Hypothalamus (tissue), 51 donors: ENCODE results near the gene MIB2.

Experiments
- DNase-seq, 51 donors: peaks; one replicate each; lab custom pipeline; 2025; lab: John Stamatoyannopoulos, UW

MIB2 gene

DNA sequence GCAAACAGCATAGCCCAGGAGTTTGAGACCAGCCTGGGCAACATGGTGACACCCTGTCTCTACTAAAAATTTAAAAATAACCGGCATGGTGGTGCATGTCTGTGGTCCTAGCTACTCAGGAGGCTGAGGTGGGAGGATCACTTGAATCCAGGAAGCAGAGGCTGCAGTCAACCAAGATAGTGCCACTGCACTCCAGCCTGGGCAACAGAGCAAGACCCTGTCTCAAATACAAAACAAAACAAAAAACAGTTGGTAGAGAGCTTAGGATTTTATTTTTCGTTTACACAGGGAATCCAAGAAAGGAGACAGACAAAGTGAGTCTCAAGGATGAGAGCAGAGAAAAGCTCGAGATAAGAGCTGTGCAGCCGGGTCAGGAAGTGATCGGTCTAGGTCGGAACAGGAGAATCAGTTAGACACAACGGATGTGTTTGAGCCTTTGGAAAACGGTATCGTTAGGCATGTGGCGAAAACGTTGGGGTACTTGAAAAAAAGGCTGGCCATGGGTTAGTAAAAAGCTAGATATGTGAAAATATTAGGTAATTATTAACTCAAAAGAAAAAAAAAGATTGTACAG, 1.7 kb upstream of the MIB2 start:
- DNase-seq: no peak

DNA sequence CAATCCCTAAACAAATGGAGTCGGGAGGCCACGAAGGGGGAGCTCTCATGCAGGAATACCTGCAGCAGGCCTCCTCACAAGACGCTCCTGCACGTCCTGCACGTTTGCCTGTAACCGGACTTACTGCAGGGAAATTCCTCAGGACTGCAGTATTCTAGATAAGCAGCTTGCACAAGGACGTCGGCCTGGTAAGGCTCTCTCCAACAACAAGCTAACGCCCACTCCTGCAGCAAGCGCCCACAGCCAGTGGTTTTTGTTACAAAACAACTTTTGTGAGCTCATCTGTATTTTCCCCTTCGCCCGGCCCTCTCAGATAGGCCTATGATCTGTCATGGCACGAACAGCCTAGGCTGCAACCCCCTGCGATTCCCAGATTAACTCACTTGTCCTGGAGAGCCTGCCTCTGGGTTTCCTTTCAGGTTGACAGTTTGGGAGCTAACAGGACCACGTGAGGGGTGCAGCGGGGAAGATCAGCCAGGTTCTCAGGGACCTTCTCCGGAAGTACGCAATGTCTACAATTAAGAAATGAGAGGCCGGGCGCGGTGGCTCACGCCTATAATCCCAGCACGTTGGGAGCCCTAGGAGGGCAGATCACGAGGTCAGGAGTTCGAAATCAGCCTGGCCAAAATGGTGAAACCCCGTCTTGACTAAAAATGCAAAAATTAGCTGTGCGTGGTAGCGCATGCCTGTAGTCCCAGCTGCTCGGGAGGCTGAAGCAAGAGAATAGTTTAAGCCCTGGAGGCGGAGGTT, 921 bp upstream of the MIB2 start:
- DNase-seq: peak in 10 of 51 donors; percentile 1 to 47 (median 26)

DNA sequence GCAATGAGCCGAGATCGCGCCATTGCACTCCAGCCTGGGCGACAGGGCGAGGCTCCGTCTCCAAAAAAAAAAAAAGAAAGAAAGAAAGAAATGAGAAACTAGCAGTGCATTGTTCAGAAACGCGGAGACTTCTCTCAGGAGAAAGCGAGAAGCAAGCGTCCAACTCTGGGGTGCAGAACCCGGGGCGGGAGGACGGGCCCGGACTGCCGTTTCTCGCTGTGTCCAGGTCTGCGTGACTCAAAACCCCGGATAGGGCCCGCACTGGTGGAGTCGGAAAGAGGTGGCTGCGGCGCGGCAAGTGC, 395 bp upstream of the MIB2 start:
- DNase-seq: no peak

DNA sequence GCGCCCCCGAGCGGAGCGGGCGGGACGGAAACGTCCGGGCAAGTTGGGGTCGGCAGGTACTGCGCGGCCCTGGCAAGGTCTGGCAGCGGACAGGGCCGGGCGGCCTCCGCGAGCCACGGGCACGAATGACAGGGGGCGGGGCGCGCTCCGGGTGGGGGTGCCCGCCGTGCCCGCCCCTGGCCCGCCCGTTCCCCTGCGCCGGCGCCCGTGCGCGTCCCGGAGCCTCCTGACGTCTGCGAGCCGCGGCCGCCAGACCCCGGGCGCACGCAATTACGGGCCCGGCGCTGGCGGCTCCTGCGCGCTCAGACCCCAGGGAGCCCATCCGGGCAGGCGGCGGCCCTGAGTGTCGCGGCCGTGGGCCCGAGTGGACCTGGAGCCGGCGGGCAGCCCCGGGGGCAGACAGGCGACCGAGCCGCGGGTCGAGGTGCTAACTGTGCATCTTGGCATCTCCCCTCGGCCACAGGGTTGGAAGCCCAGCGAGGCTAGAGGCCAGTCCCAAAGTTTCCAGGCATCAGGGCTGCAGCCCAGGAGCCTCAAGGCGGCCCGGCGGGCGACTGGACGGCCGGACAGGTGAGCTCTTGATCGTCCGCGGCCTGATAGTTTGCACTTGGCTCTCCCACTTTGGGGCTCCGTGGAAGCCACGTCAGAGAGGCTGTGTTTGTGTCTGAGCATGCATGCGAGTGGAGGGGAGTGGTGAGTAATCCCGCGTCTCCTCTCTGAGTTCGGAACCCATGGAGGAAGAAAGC, 918 bp downstream of the MIB2 start:
- peak in 9 of 51 donors; percentile 48 to 65 (median 58) for DNase-seq

DNA sequence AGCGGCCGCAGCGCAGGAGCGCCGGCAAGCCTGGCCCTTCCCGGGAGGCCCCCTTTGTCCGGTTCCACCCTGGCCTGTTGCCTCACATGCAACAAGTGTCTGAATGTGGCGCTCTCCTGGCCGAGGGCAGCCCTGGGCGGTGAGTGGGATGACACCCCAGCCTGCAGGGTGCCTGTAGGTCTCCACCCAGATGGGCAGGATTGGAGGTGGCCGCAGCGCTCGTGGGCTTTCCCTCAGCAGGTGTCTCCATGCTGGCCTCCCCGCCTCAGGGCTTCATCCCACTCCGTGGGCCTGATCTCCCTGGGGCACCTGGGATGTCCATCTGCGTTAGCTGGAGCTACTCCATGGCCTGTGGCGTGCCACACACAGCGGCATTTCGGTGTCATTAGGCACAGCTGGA, 1.5 kb downstream of the MIB2 start:
- no peak for DNase-seq

DNA sequence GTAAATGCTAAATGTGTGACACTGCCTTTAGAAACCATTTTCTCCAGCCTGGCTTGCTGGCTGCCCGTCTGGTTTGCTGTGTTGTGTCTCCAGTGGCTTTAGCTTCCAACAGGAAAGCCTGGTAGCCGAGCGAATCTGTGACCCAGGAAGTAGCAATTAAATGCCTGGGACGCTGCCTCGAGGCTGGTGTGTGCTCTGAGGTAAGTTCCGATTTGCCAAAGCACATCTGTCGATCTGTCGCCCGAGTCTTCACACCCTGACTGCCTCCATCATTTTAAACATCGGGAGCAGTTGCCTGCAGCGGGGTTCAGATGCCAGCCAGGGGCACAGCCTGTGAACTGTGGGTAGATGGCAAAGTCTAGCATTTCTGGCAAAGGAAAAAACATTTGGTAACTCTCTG, 2.2 kb downstream of the MIB2 start:
- no peak for DNase-seq

DNA sequence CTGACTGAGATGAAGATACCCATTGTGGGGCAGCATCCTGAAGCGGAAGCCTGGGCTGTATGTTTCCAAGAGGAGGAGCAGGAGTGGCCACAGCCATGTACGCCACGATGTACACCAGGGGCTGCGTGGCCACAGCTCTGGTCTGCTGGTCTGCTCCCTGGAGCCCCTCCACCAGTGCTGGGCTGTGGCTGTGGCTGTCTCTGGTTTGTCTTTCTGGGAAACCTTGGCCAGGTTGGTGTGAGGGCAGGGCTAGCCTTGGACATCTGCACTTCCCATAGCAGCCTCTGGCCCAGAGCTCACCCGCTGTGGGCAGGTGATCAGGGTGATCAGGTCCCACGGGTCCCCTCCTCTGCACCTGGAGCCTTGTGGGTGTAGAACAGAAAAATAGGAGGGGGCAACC, 2.6 kb downstream of the MIB2 start:
- DNase-seq: no peak

DNA sequence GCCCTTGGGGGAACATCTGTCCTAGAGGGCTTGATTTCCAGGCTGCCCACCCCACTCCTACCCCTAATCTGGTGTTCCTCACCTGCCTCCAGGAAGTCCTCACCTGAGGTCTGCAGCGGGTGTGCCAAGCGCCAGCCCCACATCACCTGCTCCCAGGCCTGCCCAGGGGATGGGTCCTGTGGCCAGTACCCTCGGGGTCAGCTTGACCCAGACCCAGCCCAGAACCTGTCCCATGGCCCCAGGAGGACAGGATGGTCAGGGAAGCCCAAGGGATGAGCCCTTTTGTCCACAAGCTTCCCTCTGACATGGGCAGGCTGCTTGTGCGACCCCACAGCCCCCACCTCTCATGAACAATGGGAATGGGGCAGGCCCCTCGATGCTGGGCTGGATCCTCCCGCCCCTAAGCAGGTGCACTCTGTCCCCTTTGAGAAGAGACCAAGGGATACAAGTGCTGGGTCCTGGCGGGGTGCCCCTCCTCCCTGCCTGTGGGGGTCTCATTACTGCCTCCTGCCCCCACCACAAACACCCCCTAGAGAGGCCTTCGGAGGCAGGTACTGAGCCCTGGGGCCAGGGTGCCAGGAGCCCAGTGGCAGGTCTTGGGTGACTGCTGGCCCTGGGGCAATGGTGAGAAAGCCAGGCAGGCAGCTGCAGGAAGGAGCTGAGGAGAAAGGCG, 3.2 kb downstream of the MIB2 start:
- DNase-seq: no peak

DNA sequence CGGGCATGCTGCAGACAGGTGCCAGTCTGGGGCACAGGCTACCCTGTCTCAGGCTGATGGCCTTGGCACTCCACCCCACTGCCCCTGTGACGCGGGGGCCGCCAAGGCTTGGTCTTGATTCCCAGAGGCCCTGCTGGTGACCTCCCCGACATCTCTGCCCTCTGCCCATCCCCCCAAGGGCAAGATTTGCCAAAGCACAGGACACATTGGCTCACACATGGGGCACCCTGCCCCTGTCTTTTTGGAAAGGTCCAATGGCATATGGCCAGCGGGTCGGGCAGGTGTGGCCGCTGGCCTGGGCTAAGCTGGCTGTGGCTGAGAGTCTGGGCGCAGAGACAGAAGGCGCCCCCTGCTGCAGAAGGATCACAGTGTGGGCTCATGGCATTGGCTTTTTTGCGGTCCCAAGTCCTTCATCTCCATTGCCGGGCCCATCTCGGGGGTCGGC, 4.6 kb downstream of the MIB2 start:
- no peak for DNase-seq

DNA sequence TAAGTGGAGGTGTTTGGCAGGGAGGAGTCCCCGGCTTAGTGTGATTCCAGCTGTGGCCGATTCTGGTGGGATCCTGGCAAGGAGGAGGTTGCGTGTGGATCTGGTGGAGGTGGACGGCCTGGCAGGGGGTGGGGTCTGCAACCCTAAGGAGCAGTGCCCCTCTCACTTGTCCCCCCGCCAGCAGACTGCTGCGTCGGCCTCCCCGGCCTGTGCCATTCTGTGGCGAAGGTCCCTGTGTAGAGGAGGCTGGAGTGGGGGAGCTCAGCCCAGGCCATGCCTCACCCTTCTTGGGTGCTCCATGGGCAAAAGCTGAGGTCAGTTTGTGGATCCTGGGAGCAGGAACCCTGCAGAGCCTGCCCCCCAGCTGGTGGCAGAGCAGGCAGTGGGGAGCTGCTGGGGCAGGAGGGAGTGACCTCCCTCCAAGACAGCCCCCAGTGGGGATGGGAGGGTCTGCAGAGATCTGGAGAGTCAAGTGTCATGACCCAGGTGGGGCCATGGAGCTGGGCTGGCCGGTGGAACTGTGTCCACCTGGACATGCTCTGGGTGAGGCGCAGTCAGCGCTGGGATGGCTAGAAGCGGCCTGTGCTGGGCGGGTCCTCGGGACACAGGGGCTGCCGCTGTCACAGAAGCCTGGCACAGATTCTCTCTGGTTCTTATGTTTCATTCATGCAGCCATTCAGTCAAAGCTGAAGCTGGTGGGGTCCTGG, 5.3 kb downstream of the MIB2 start:
- DNase-seq: no peak

DNA sequence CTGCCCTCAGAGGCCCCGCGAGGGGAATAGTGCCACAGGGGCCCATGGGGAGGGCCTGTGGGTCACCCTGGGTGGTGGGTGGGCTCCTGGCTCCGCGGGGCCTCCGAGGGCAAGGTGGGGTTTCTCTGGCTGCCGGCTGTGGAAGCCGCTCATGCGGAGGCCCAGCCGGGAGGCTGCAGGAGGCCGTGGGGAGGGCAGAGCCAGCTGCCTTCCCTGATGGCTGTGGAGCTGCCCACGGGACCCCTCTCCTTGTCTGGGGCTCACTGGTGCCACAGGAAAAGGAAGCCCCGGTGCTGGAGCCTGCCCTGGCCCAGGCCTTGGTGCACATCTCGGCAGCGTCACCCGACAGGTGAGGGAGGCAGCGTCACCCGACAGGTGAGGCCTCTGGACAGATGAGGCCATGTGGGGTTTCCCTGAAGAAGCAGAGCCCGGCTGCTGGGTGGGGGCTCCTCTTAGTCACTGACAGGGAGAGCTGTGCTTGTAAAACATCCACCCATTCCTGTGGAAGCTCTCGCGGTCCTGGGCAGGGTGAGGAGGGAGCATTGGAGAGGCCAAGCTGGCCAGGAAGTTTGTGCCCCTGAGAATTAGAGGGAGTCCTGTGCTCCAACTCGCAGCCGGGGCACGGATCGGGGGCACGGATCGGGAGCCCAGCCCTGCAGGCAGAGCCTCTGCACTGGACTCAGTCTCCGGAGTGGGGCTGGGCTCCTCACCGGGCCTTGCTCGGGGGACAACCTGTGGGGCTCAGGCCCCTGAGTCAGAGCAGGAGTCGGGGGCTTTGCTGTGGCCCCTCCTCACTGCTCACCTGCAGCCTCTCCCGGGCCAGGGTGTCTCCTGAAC, 6.1 kb downstream of the MIB2 start:
- DNase-seq: no peak

DNA sequence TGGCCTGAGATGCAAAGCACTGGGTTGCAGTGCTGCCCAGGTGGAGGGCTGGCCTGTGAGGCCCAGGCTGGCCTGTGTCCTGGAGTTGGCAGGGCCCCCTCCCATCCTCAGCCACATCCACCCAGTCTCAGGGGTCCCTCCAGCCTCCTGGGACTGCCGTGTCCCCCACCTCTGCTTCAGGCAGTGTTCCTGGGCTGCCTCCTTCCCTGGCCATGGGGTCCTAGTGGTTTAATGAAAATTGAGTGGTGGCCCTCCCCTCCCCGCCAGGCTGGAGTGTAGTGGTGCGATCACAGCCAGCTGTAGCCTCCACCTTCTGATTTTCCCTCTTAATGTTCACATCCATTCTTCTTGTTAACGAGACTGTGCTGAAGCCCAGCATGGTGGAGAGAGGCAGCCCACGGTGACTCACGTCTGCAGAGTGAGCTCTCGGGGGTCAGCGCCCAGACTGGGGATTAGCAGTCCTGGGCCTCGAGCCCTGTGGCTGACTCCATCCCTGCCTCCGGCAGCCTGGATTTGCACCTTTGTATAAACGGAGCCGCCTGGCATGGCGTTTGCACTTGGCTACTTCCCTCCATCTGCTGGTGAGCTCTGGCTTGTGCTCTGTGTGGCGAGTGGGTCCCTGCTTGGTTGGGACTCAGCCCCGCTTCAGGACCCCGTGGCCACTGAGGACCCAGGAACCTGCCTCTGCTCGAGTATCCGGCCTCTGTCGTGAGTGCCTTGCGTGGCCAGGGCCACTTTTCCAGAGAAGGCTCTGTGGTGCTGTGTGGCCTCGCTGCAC, 6.9 kb downstream of the MIB2 start:
- DNase-seq: peak in 1 of 51 donors; percentile 26

DNA sequence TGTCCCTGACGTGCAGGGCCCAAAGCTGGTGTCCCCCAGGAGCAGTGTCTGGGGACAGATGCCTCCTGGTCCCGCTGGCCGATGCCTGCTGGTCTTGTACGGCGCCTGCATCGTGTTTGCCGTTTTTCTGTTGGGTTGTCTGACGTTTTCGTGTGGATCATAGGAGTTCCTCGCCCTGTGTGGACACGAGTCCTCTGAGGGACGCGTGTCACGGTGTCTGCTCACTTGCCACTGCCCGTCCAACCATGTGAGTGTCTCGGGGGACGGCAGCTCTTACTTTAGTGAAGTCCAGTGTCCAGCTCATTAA, 7.4 kb downstream of the MIB2 start:
- no peak for DNase-seq

DNA sequence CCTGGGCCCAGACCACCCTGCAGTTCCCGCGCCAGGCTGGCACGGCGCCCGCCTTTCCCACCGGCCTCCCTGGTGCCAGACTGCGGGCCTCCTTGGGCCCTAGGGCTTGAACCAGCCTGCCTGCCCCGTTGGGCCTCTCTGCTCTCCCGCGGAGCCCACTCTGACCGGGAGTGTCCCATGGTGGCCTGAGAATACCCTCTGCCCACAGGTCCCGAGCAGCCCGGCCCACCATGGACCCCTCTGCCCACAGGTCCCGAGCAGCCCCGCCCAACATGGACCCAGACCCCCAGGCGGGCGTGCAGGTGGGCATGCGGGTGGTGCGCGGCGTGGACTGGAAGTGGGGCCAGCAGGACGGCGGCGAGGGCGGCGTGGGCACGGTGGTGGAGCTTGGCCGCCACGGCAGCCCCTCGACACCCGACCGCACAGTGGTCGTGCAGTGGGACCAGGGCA, 7.9 kb downstream of the MIB2 start:
- DNase-seq: no peak

DNA sequence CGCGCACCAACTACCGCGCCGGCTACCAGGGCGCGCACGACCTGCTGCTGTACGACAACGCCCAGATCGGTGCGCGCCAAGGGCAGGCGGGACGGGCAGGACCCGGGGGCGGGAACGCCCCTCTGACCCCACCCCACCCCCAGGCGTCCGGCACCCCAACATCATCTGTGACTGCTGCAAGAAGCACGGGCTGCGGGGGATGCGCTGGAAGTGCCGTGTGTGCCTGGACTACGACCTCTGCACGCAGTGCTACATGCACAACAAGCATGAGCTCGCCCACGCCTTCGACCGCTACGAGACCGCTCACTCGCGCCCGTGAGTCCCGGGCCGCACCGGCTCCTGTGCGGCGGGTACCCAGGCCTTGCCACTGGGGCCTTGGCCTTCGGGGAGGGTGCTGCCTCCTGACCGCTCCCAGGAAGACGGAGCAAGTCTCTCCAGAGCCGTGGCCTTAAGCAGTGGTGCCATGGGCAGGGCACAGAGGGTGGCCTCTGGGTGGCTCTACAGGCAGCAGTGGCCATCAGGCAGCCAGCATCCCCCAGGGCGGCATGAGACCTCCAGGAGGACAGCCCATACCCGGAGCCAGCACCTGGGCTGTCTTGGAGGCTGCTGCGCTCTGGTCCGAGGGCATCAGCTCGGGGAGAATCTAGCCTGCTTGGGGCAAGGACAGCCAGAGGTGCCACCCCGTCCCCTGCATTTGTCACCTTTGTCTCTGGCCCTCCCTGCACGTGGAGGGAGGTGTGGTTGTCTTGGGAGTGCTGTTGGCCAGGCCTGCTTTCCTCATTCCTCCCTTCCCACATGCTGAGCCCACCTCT, 8.5 kb downstream of the MIB2 start:
- DNase-seq: no peak

DNA sequence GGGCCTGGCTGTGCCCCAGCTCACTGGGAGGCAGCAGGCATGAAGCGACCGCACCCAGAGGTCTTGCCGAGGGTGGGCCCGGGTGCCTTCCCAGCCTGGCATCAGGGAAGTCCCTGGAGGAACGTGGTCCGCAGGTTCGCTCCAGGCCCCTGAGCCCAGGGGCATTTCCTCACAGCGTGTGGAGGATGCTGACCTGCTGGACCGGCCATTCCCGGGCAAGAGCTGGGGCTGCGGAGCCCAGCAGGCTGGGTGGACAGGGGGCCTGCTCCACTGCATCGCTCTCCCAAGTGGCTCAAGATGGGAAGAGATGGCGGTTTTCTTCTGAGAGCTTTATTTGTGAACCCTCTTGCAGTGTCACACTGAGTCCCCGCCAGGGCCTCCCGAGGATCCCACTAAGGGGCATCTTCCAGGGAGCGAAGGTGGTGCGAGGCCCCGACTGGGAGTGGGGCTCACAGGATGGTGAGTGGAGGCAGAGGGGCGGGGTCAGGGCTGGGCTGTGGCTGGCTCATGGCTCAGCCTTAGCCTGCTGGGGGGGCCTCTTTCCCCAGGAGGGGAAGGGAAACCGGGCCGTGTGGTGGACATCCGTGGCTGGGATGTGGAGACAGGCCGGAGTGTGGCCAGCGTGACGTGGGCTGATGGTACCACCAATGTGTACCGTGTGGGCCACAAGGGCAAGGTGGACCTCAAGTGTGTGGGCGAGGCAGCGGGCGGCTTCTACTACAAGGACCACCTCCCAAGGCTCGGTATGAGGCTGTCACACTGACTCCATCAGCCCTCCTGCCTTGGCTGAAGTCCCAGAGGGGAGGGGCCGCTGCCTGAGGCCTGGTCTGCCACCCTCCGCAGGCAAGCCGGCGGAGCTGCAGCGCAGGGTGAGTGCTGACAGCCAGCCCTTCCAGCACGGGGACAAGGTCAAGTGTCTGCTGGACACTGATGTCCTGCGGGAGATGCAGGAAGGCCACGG, 9.4 kb downstream of the MIB2 start:
- DNase-seq: no peak

DNA sequence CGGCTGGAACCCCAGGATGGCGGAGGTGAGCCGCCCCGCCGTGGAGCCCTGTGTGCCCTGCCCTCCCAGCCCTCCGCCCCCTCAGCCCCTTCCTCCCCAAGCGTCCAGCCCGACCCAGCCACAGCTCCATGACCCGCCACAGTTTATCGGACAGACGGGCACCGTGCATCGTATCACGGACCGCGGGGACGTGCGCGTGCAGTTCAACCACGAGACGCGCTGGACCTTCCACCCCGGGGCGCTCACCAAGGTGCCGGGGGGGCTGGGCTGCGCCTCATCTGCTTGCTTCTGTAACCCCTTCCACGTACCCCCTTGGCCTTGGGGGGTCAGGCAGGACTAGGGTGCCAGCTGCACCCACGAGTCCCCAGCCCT, 10.1 kb downstream of the MIB2 start:
- no peak for DNase-seq
